PFSK-1 (cell line): ENCODE results near the gene ERC2.

Source experiments
- FOXP2 ChIP-seq: optimal IDR thresholded peaks from 2 replicates; pipeline ENCODE3; 2011; ENCODE audit warnings: borderline replicate concordance, control low read depth, inconsistent platforms; ENCODE audit not compliant: insufficient read depth; ENCODE audit errors: extremely low read length, extremely low read depth
- POLR2AphosphoS5 ChIP-seq: IDR thresholded peaks from 2 replicates; pipeline ENCODE4 v1.6.1; 2012; ENCODE audit warnings: low read depth, mild to moderate bottlenecking, control low read depth, low read length, moderate library complexity
- REST ChIP-seq, 2 experiments: IDR thresholded peaks; 2 replicates each; pipeline versions ENCODE4 v1.6.1 to v1.8.0; 2011 to 2012; ENCODE audit warnings: low read depth in 2 of 2, low read length in 2 of 2, control low read depth in 1 of 2, inconsistent platforms in 1 of 2, mild to moderate bottlenecking in 1 of 2, moderate library complexity in 1 of 2; ENCODE audit not compliant: insufficient read depth in 1 of 2
- SIN3A ChIP-seq: IDR thresholded peaks from 2 replicates; pipeline ENCODE4 v1.6.1; 2012; ENCODE audit warnings: mild to moderate bottlenecking, low read length, moderate library complexity, borderline replicate concordance; ENCODE audit not compliant: insufficient read depth
- TAF1 ChIP-seq: IDR thresholded peaks from 2 replicates; pipeline ENCODE4 v1.6.1; 2012; ENCODE audit warnings: low read length, control low read depth, borderline replicate concordance; ENCODE audit not compliant: insufficient read depth

Gene ERC2

GRCh38 chr3:55828712-55829111 lies 639.6 kb downstream of the ERC2 start:
- TF ChIP-seq REST (IDR thresholded peaks at IDR 0.05; ENCODE audit: insufficient read depth in 1 of 2, low read depth in 2 of 2, low read length in 2 of 2) (no peak), POLR2AphosphoS5 (no peak), SIN3A (no peak), FOXP2 (no peak), TAF1 (no peak)

- no peak for TF ChIP-seq FOXP2
- no peak for TF ChIP-seq SIN3A
- TF ChIP-seq REST (IDR thresholded peaks at IDR 0.05; ENCODE audit: insufficient read depth in 1 of 2, low read depth in 2 of 2, low read length in 2 of 2): no peak
- TF ChIP-seq TAF1: no peak
- TF ChIP-seq POLR2AphosphoS5: no peak
These were observed 640.5 kb downstream of the ERC2 start for GRCh38 chr3:55827786-55828185.

- no peak for TF ChIP-seq SIN3A
- no peak for TF ChIP-seq REST (IDR thresholded peaks at IDR 0.05; ENCODE audit: insufficient read depth in 1 of 2, low read depth in 2 of 2, low read length in 2 of 2)
- TF ChIP-seq TAF1: no peak
- TF ChIP-seq POLR2AphosphoS5: no peak
- TF ChIP-seq FOXP2: no peak
These were observed 641.4 kb downstream of the ERC2 start for GRCh38 chr3:55826731-55827496.

- TF ChIP-seq TAF1 (no peak), POLR2AphosphoS5 (no peak), REST (IDR thresholded peaks at IDR 0.05; ENCODE audit: insufficient read depth in 1 of 2, low read depth in 2 of 2, low read length in 2 of 2) (no peak), SIN3A (no peak), FOXP2 (no peak)
These were observed 642.2 kb downstream of the ERC2 start for GRCh38 chr3:55826097-55826496.
